ENCODE results near the gene ART3. TPM values are rescaled to one million over a fixed set of nuclear protein-coding genes. Genes with fewer than 3 reads are reported as not detected.

ART3 gene
- total RNA-seq, 1 experiment from 2014 or later = not detected

- no peak overlapping the region for H2AFZ ChIP-seq (ENCODE audit: low read length)
- H3K79me2 ChIP-seq (ENCODE audit: low read length) = no peaks in the 10 kb centered on the region
- no peaks in the 10 kb centered on the region for H3K9me3 ChIP-seq (ENCODE audit: low read length)
- no peaks in the 10 kb centered on the region for H3K27me3 ChIP-seq (ENCODE audit: low read length)
- BruUV-seq (replicated peaks) = no TSS peak
- DNase-seq (no peak), ATAC-seq (no peak)
- CTCF ChIA-PET = no interaction called here
- no peaks in the 10 kb centered on the region for H3K36me3 ChIP-seq (ENCODE audit: low read depth, low read length)
- no peak overlapping the region for H3K9ac ChIP-seq (ENCODE audit: low read length)
- no peaks in the 10 kb centered on the region for H3K9me2 ChIP-seq (replicated peaks; ENCODE audit: low read length)
- intact Hi-C loops (cut with micrococcal nuclease) = no loop called here
- no peak overlapping the region for H3K4me3 ChIP-seq (ENCODE audit: low read length)
- no peaks in the 10 kb centered on the region for H3F3A ChIP-seq (ENCODE audit: low read length, unreplicated experiment)
- TF ChIP-seq EZH2 (IDR thresholded peaks at IDR 0.05; ENCODE audit: low read length, unreplicated experiment) = no peak
- no peak for TF ChIP-seq EZH2phosphoT487 (IDR thresholded peaks at IDR 0.05; ENCODE audit: borderline replicate concordance, low read length)
- TF ChIP-seq, protein P1, sequence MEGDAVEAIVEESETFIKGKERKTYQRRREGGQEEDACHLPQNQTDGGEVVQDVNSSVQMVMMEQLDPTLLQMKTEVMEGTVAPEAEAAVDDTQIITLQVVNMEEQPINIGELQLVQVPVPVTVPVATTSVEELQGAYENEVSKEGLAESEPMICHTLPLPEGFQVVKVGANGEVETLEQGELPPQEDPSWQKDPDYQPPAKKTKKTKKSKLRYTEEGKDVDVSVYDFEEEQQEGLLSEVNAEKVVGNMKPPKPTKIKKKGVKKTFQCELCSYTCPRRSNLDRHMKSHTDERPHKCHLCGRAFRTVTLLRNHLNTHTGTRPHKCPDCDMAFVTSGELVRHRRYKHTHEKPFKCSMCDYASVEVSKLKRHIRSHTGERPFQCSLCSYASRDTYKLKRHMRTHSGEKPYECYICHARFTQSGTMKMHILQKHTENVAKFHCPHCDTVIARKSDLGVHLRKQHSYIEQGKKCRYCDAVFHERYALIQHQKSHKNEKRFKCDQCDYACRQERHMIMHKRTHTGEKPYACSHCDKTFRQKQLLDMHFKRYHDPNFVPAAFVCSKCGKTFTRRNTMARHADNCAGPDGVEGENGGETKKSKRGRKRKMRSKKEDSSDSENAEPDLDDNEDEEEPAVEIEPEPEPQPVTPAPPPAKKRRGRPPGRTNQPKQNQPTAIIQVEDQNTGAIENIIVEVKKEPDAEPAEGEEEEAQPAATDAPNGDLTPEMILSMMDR (conservative IDR thresholded peaks at IDR 0.05; ENCODE audit: low read depth, low read length) = no peak
- H4K20me1 ChIP-seq (ENCODE audit: low read length) = no peaks in the 10 kb centered on the region
- POLR2A ChIA-PET (ENCODE audit: unreplicated experiment) = no interaction called here
- no peak overlapping the region for H3K27ac ChIP-seq (ENCODE audit: low read length)
- no peaks in the 10 kb centered on the region for H3K4me1 ChIP-seq (ENCODE audit: insufficient read depth, low read length)
- H3K4me2 ChIP-seq (ENCODE audit: low read length) = no peak overlapping the region
Observed at GRCh38 chr4:76105652-76106051, 31.1 kb downstream of the ART3 start.

- Histone ChIP-seq H4K20me1 (ENCODE audit: low read length) (no peaks in the 10 kb centered on the region), H3F3A (ENCODE audit: low read length, unreplicated experiment) (no peaks in the 10 kb centered on the region), H2AFZ (ENCODE audit: low read length) (no peak overlapping the region), H3K4me1 (ENCODE audit: insufficient read depth, low read length) (no peaks in the 10 kb centered on the region), H3K27me3 (ENCODE audit: low read length) (no peaks in the 10 kb centered on the region), H3K9me2 (replicated peaks; ENCODE audit: low read length) (no peaks in the 10 kb centered on the region), H3K9ac (ENCODE audit: low read length) (no peak overlapping the region), H3K36me3 (ENCODE audit: low read depth, low read length) (no peaks in the 10 kb centered on the region), H3K9me3 (ENCODE audit: low read length) (no peaks in the 10 kb centered on the region), H3K4me3 (ENCODE audit: low read length) (no peak overlapping the region), H3K27ac (ENCODE audit: low read length) (no peak overlapping the region), H3K4me2 (ENCODE audit: low read length) (no peak overlapping the region), H3K79me2 (ENCODE audit: low read length) (no peaks in the 10 kb centered on the region)
- TF ChIP-seq, protein P1 (conservative IDR thresholded peaks at IDR 0.05; ENCODE audit: low read depth, low read length) = no peak
- TF ChIP-seq EZH2 (IDR thresholded peaks at IDR 0.05; ENCODE audit: low read length, unreplicated experiment) = no peak
- no peak for TF ChIP-seq EZH2phosphoT487 (IDR thresholded peaks at IDR 0.05; ENCODE audit: borderline replicate concordance, low read length)
- ATAC-seq = no peak
- no TSS peak for BruUV-seq (replicated peaks)
- no peak for DNase-seq
- ChIA-PET CTCF (no interaction called here), POLR2A (ENCODE audit: unreplicated experiment) (no interaction called here)
- intact Hi-C loops (cut with micrococcal nuclease) = no loop called here
Observed at GRCh38 chr4:76106442-76106841, 31.9 kb downstream of the ART3 start.

DNA sequence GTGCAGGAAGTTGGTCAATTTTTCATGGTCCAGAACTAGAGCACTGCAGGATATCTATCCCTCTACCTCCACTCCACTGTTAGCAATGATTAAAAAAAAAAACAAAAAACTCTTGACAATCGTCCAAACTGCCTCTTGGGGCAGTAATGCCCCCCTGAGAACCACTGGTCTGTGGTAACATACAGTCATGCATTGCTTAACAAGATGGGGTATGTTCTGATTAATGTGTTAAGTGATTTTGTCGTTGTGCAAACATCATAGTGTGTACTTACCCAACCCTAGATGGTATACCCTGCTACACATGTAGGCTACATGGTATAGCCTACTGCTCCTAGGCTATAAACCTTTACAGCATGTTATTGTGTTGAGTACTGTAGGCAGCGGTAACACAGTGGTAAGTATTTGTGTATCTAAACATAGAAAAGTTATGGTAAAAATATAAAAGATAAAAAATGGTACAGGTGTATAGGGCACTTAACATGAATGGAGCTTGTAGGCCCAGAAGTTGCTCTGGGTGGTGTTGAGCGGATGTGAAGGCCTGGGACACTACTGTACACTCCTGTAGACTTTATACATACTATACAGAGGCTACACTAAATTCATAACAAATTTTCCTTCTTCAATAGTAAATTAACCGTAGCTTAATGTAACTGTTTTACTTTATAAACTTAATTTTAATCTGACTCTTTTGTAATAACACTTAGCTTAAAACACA lies 34.1 kb downstream of the ART3 start:
- no peaks in the 10 kb centered on the region for H3K9me2 ChIP-seq (replicated peaks; ENCODE audit: low read length)
- no peaks in the 10 kb centered on the region for H3F3A ChIP-seq (ENCODE audit: low read length, unreplicated experiment)
- H3K36me3 ChIP-seq (ENCODE audit: low read depth, low read length) = no peaks in the 10 kb centered on the region
- H4K20me1 ChIP-seq (ENCODE audit: low read length) = no peaks in the 10 kb centered on the region
- H3K79me2 ChIP-seq (ENCODE audit: low read length) = no peaks in the 10 kb centered on the region
- ATAC-seq (no peak), DNase-seq (peak; percentile 27)
- no peak overlapping the region for H3K27ac ChIP-seq (ENCODE audit: low read length)
- CTCF ChIA-PET = no interaction called here
- TF ChIP-seq, protein P1 (conservative IDR thresholded peaks at IDR 0.05; ENCODE audit: low read depth, low read length) = peak; percentile 24; the same call in 1 of the 2 replicates
- TF ChIP-seq EZH2 (IDR thresholded peaks at IDR 0.05; ENCODE audit: low read length, unreplicated experiment) (no peak), EZH2phosphoT487 (IDR thresholded peaks at IDR 0.05; ENCODE audit: borderline replicate concordance, low read length) (no peak)
- no peak overlapping the region for H2AFZ ChIP-seq (ENCODE audit: low read length)
- H3K4me2 ChIP-seq (ENCODE audit: low read length) = no peak overlapping the region
- intact Hi-C loops (cut with micrococcal nuclease) = no loop called here
- POLR2A ChIA-PET (ENCODE audit: unreplicated experiment) = no interaction called here
- H3K9me3 ChIP-seq (ENCODE audit: low read length) = no peaks in the 10 kb centered on the region
- H3K4me1 ChIP-seq (ENCODE audit: insufficient read depth, low read length) = no peaks in the 10 kb centered on the region
- no peak overlapping the region for H3K9ac ChIP-seq (ENCODE audit: low read length)
- no peak overlapping the region for H3K4me3 ChIP-seq (ENCODE audit: low read length)
- no peaks in the 10 kb centered on the region for H3K27me3 ChIP-seq (ENCODE audit: low read length)
- BruUV-seq (replicated peaks) = no TSS peak
